Cardiac muscle cell (in vitro differentiated cells and primary cell): ENCODE measurements around the gene CDC14A. TPM values are rescaled to one million over a fixed set of nuclear protein-coding genes. Genes with fewer than 3 reads are reported as not detected.

Experiments used
- DNase-seq, 2 donors: peaks; one replicate each; pipeline versions ENCODE4 v3.0.0 to v3.0.0-alpha.2; 2010 to 2017; ENCODE audit warnings: low read depth in 1 of 2, low spot score in 1 of 2
- H3K27ac ChIP-seq: fragments of 200-600 bp; sonication (generic); 2 replicates; pipeline ENCODE4 v1.5.1; 2016
- H3K27me3 ChIP-seq: fragments of 200-600 bp; sonication (generic); 2 replicates; pipeline ENCODE4 v1.6.0; 2016; ENCODE audit warnings: control low read depth
- H3K36me3 ChIP-seq: fragments of 200-600 bp; sonication (generic); 2 replicates; pipeline ENCODE4 v1.5.1; 2016; ENCODE audit warnings: control low read depth
- H3K4me1 ChIP-seq: fragments of 200-600 bp; sonication (generic); 2 replicates; pipeline ENCODE4 v1.8.1; 2017; ENCODE audit warnings: low read depth, mild to moderate bottlenecking, mixed run types
- H3K4me3 ChIP-seq: fragments of 200-600 bp; sonication (generic); 2 replicates; pipeline ENCODE4 v1.5.1; 2016; ENCODE audit warnings: mild to moderate bottlenecking
- H3K9me3 ChIP-seq: fragments of 200-600 bp; sonication (generic); 2 replicates; pipeline ENCODE4 v1.5.1; 2017; ENCODE audit warnings: low read depth, mild to moderate bottlenecking, control low read depth
- polyA plus RNA-seq: library from polyadenylated mRNA; unstranded; fragments of >200 nt; fragmentation: Nextera tagmentation; extraction: Ambion mirVana; gene quantifications from 2 replicates; pipeline ENCODE4 v1.2.1, GENCODE V29; 2016
- total RNA-seq: library from RNA; depleted of rRNA; stranded (reverse); fragments of >200 nt; gene quantifications from 2 replicates; pipeline ENCODE4 v1.2.3, GENCODE V29; 2016
- TF ChIP-seq, protein P1 (sequence below): IDR thresholded peaks from 2 replicates; pipeline ENCODE4 v1.5.1; 2012; ENCODE audit warnings: low read depth, mild to moderate bottlenecking, low read length

CDC14A gene
- total and polyA plus RNA-seq, 2 experiments from 2014 or later: 9.6 to 16.9 TPM

DNA sequence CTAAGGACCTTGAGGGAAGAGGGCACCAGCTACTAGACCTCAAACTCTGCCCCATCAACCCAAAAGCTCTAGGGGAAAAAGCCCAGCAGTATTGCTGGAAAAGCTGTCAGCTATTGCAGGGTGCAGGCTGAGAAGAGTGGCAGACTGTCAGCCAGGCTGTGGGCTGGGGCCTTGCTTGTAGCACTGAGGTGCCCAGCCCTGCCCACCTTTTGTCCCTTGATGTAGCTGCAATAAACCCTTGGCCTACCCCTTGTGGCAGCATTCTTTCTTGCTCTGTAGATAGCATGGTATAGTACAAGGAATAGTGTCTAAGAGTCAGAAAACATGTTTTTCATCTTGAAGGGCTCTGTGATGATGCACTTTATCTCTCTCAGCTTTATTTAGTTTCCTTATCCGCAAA is 39.4 kb downstream of the CDC14A start:
- Histone ChIP-seq H3K4me3 (no peak overlapping the region), H3K36me3 (no peaks in the 10 kb centered on the region), H3K4me1 (peaks cover 11% of the 10 kb centered on the region), H3K27me3 (no peaks in the 10 kb centered on the region), H3K9me3 (no peaks in the 10 kb centered on the region), H3K27ac (peak overlapping the region; percentile 47)
- TF ChIP-seq, protein P1, sequence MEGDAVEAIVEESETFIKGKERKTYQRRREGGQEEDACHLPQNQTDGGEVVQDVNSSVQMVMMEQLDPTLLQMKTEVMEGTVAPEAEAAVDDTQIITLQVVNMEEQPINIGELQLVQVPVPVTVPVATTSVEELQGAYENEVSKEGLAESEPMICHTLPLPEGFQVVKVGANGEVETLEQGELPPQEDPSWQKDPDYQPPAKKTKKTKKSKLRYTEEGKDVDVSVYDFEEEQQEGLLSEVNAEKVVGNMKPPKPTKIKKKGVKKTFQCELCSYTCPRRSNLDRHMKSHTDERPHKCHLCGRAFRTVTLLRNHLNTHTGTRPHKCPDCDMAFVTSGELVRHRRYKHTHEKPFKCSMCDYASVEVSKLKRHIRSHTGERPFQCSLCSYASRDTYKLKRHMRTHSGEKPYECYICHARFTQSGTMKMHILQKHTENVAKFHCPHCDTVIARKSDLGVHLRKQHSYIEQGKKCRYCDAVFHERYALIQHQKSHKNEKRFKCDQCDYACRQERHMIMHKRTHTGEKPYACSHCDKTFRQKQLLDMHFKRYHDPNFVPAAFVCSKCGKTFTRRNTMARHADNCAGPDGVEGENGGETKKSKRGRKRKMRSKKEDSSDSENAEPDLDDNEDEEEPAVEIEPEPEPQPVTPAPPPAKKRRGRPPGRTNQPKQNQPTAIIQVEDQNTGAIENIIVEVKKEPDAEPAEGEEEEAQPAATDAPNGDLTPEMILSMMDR: no peak
- peak in 1 of 2 donors; percentile 28 for DNase-seq

DNA sequence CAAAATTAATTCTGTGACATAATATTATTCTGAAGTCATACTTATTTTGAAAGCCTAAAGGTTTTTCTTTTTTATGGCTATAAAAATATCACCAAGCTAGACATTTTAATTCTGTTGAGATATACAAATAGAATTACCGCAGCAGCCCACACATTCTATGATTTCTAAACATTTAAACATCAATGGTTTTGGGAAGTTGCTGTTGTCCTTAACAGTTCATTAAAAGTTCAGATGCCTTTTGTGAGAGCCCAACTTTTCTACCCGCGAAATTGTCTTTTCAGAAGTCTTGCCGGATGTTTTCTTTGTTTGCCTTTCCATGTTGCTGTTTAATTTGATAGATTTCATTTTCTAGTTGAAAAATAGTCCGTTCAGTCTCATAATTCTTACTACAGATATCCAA is 40.5 kb downstream of the CDC14A start:
- H3K4me1 ChIP-seq: peaks cover 11% of the 10 kb centered on the region
- H3K27ac ChIP-seq: no peak overlapping the region
- no peaks in the 10 kb centered on the region for H3K36me3 ChIP-seq
- H3K4me3 ChIP-seq: no peak overlapping the region
- TF ChIP-seq, protein P1: no peak
- no peaks in the 10 kb centered on the region for H3K27me3 ChIP-seq
- no peaks in the 10 kb centered on the region for H3K9me3 ChIP-seq
- no peak for DNase-seq

DNA sequence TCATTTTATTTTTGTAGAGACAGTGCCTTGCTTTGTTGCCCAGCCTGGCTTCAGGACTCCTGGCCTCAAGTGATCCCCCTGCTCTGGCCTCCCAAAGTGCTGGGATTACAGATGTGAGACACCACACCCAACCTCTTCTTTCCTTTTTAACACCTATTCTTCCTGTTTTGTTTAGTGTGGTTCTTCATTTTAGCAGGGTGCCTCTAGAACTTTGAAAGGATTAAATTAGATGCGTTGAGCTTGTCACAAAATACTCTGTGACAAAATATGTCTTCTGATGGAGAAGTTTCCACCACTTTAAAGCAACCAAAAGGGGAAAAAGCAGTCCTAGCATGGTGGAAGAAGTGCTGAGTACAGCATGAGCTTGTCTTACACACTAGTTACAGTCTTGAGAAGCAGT is 42.0 kb downstream of the CDC14A start:
- DNase-seq: no peak
- TF ChIP-seq, protein P1: no peak
- Histone ChIP-seq H3K36me3 (no peaks in the 10 kb centered on the region), H3K4me1 (peaks cover 11% of the 10 kb centered on the region), H3K4me3 (no peak overlapping the region), H3K9me3 (no peaks in the 10 kb centered on the region), H3K27ac (no peak overlapping the region), H3K27me3 (no peaks in the 10 kb centered on the region)

DNA sequence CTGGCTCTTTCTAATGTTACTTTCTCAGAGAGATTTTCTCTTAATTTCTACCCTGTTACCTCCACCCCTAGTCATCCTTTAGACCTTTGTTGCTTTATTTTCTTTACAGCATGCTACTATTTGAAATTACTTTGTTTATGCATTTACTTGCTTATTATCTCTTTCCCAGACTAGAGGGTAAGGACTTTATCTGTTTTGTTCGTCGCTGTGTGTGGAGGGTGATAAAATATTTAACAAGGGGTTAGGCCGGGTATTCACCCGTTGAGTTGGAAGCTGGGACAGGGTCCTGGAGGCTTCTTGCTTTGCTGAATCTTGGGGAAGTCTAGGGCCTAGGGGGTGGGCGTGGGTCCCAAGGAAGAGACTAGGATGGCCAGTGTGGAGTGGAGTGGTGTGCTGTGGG is 43.6 kb downstream of the CDC14A start:
- no peaks in the 10 kb centered on the region for H3K36me3 ChIP-seq
- H3K9me3 ChIP-seq: no peaks in the 10 kb centered on the region
- TF ChIP-seq, protein P1: no peak
- peaks cover 17% of the 10 kb centered on the region for H3K4me1 ChIP-seq
- no peak overlapping the region for H3K27ac ChIP-seq
- DNase-seq: no peak
- H3K4me3 ChIP-seq: no peak overlapping the region
- no peaks in the 10 kb centered on the region for H3K27me3 ChIP-seq

DNA sequence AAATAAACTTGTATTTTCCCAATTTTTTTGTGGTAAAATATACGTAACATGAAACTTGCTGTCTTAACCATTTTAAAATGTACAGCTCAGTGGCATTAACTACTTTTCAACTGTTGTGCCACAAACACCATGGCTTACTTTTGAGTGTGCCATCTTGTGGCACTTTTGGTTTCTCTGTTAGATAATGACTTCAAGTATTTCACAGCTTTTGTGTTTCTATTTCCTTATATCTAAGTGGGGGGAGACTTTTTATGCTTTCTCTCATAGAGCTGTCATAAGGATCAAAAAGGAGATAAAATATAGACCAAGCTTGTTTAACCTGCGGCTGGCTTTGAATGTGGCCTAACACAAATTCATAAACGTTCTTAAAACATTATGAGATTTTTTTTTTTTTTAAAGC is 44.3 kb downstream of the CDC14A start:
- Histone ChIP-seq H3K27me3 (no peaks in the 10 kb centered on the region), H3K4me3 (no peak overlapping the region), H3K4me1 (peaks cover 12% of the 10 kb centered on the region), H3K27ac (no peak overlapping the region), H3K36me3 (no peaks in the 10 kb centered on the region), H3K9me3 (no peaks in the 10 kb centered on the region)
- TF ChIP-seq, protein P1: no peak
- DNase-seq: no peak

DNA sequence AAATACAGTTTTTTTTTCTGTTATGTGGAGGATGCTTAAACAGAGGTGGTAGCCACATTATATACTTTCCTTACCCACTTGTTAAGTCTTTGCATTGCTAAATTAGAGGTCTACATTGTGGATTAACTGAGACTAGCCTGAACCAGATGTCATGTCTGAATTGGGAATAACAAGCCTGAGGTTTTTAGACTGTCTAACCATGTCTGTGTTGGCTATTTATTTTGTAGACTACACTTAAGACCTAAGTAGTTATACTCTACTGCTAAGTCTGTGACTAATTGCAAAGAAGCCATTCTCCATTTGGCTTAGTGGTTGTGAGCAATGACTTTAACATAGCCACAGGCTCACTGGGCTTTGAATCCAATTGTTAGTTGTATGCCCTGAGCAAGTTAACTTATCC is 45.4 kb downstream of the CDC14A start:
- Histone ChIP-seq H3K27ac (no peak overlapping the region), H3K4me1 (peaks cover 6% of the 10 kb centered on the region), H3K9me3 (no peaks in the 10 kb centered on the region), H3K36me3 (no peaks in the 10 kb centered on the region), H3K4me3 (no peak overlapping the region), H3K27me3 (no peaks in the 10 kb centered on the region)
- DNase-seq: no peak
- TF ChIP-seq, protein P1: no peak
